IMR-90 (cell line): ENCODE results near the gene PODXL2. TPM values are rescaled to one million over a fixed set of nuclear protein-coding genes. Genes with fewer than 3 reads are reported as not detected.

Experiments used
- ATAC-seq: fragments of 200-7000 bp; cut with Tn5 transposase; 2 replicates; pipeline ENCODE4 v1.9.1; 2020; ENCODE audit warnings: low read depth, mild to moderate bottlenecking, moderate library complexity
- BruUV-seq: library from RNA; stranded (reverse); fragments of 400-500 nt; replicated peaks from 2 replicates; lab custom pipeline; 2021; lab: Mats Ljungman, UMichigan
- CTCF ChIA-PET: fragments of 300-600 bp; formaldehyde crosslinking; extraction: SDS; loops from one replicate; lab custom pipeline; 2021; ENCODE audit warnings: antibody characterized with exemption; lab: Yijun Ruan, JAX
- POLR2A ChIA-PET: fragments of 300-600 bp; sonication (Branson Sonifier 250); formaldehyde crosslinking; loops from one replicate; lab custom pipeline; 2022; ENCODE audit warnings: antibody characterized with exemption; ENCODE audit not compliant: unreplicated experiment; lab: Charles Lee
- DNase-seq: peaks from one replicate; pipeline ENCODE4 v3.0.0; 2013
- H2AFZ ChIP-seq: replicated peaks from 2 replicates; pipeline ENCODE3; 2013; ENCODE audit warnings: low read length, mild to moderate bottlenecking; ENCODE audit not compliant: poor library complexity
- H2AK5ac ChIP-seq: 2 replicates; pipeline ENCODE4 v1.6.1; 2013; ENCODE audit warnings: low read depth, low read length, inconsistent platforms
- H2AK9ac ChIP-seq: replicated peaks from 2 replicates; pipeline ENCODE3; 2013; ENCODE audit warnings: mild to moderate bottlenecking, low read depth, low read length, moderate library complexity; ENCODE audit not compliant: poor library complexity
- H2BK120ac ChIP-seq: 2 replicates; pipeline ENCODE4 v1.6.1; 2013; ENCODE audit warnings: low read depth, low read length, inconsistent platforms
- H2BK15ac ChIP-seq: 3 replicates; pipeline ENCODE4 v1.6.1; 2013; ENCODE audit warnings: low read depth, low read length, inconsistent platforms
- H2BK20ac ChIP-seq: 2 replicates; pipeline ENCODE4 v1.6.1; 2013; ENCODE audit warnings: low read depth, mild to moderate bottlenecking, inconsistent platforms, low read length, moderate library complexity
- H2BK5ac ChIP-seq: 2 replicates; pipeline ENCODE4 v1.6.1; 2013; ENCODE audit warnings: mild to moderate bottlenecking, low read depth, low read length, inconsistent platforms; ENCODE audit not compliant: poor library complexity, severe bottlenecking
- H3K14ac ChIP-seq: replicated peaks from 2 replicates; pipeline ENCODE4 v1.6.1; 2013; ENCODE audit warnings: low read depth, low read length, inconsistent platforms
- H3K18ac ChIP-seq: 2 replicates; pipeline ENCODE4 v1.6.1; 2013; ENCODE audit warnings: low read depth, low read length, control low read depth
- H3K23ac ChIP-seq: 2 replicates; pipeline ENCODE4 v1.6.1; 2013; ENCODE audit warnings: low read depth, low read length, inconsistent platforms
- H3K27ac ChIP-seq: 2 replicates; pipeline ENCODE4 v1.5.1; 2013; ENCODE audit warnings: mild to moderate bottlenecking, control low read depth, low read length; ENCODE audit not compliant: insufficient read depth
- H3K27me3 ChIP-seq: 2 replicates; pipeline ENCODE4 v1.6.1; 2013; ENCODE audit warnings: low read length; ENCODE audit not compliant: control insufficient read depth, insufficient read depth
- H3K36me3 ChIP-seq: 2 replicates; pipeline ENCODE4 v1.6.1; 2013; ENCODE audit warnings: low read length, mixed read lengths; ENCODE audit not compliant: control insufficient read depth, insufficient read depth
- H3K4ac ChIP-seq: 2 replicates; pipeline ENCODE4 v1.6.1; 2013; ENCODE audit warnings: low read depth, low read length, inconsistent platforms
- H3K4me1 ChIP-seq: 2 replicates; pipeline ENCODE4 v1.6.1; 2013; ENCODE audit warnings: low read length, mixed read lengths; ENCODE audit not compliant: control insufficient read depth, insufficient read depth
- H3K4me2 ChIP-seq: 2 replicates; pipeline ENCODE4 v1.6.1; 2013; ENCODE audit warnings: low read depth, mild to moderate bottlenecking, control low read depth, low read length, moderate library complexity
- H3K4me3 ChIP-seq: 2 replicates; pipeline ENCODE4 v1.5.1; 2013; ENCODE audit warnings: low read depth, mild to moderate bottlenecking, control low read depth, low read length, moderate library complexity; ENCODE audit not compliant: insufficient read depth
- H3K56ac ChIP-seq: 2 replicates; pipeline ENCODE4 v1.6.1; 2013; ENCODE audit warnings: low read length, inconsistent platforms; ENCODE audit not compliant: insufficient read depth; ENCODE audit errors: extremely low read depth
- H3K79me1 ChIP-seq, 2 experiments: 2 replicates each; pipeline ENCODE4 v1.6.1; 2013; ENCODE audit warnings: low read length in 2 of 2, inconsistent platforms in 1 of 2, low read depth in 1 of 2
- H3K9ac ChIP-seq: 2 replicates; pipeline ENCODE4 v1.6.1; 2013; ENCODE audit warnings: low read depth, low read length, control low read depth
- H3K9me1 ChIP-seq: 2 replicates; pipeline ENCODE4 v1.6.1; 2013; ENCODE audit warnings: low read length, inconsistent platforms; ENCODE audit not compliant: insufficient read depth
- H3K9me3 ChIP-seq: 2 replicates; pipeline ENCODE4 v1.6.1; 2013; ENCODE audit warnings: low read length; ENCODE audit not compliant: control insufficient read depth, insufficient read depth
- H4K20me1 ChIP-seq: 2 replicates; pipeline ENCODE4 v1.6.1; 2013; ENCODE audit warnings: low read length, inconsistent platforms; ENCODE audit not compliant: insufficient read depth
- H4K5ac ChIP-seq: 2 replicates; pipeline ENCODE4 v1.6.1; 2013; ENCODE audit warnings: mild to moderate bottlenecking, low read depth, low read length, control low read depth
- H4K8ac ChIP-seq, 2 experiments: 2 replicates each; pipeline ENCODE4 v1.6.1; 2013; ENCODE audit warnings: low read depth in 2 of 2, low read length in 2 of 2, control low read depth in 1 of 2, inconsistent platforms in 1 of 2
- H4K91ac ChIP-seq: 2 replicates; pipeline ENCODE4 v1.6.1; 2013; ENCODE audit warnings: low read depth, low read length, inconsistent platforms; ENCODE audit not compliant: insufficient read depth
- CEBPB ChIP-seq: IDR thresholded peaks from 2 replicates; pipeline ENCODE4 v1.6.1; 2012; ENCODE audit warnings: low read depth, low read length, improper control_type of control experiment
- CHD1 ChIP-seq: IDR thresholded peaks from 2 replicates; pipeline ENCODE4 v1.6.1; 2012; ENCODE audit warnings: low read depth, low read length, improper control_type of control experiment
- CTCF ChIP-seq: conservative IDR thresholded peaks from 2 replicates; pipeline ENCODE4 v1.5.1; 2012; ENCODE audit warnings: mild to moderate bottlenecking, low read depth, low read length, improper control_type of control experiment
- ELK1 ChIP-seq: fragments of 150-350 bp; IDR thresholded peaks from 2 replicates; pipeline ENCODE4 v1.6.1; 2016; ENCODE audit warnings: low read depth, mild to moderate bottlenecking, low read length, moderate library complexity, borderline replicate concordance
- MAFK ChIP-seq: IDR thresholded peaks from 2 replicates; pipeline ENCODE4 v1.6.1; 2012; ENCODE audit warnings: low read depth, low read length, improper control_type of control experiment
- MAZ ChIP-seq: IDR thresholded peaks from 2 replicates; pipeline ENCODE4 v1.6.1; 2012; ENCODE audit warnings: low read depth, mild to moderate bottlenecking, low read length, improper control_type of control experiment, moderate library complexity, borderline replicate concordance
- MXI1 ChIP-seq: IDR thresholded peaks from 2 replicates; pipeline ENCODE4 v1.6.1; 2012; ENCODE audit warnings: low read depth, mild to moderate bottlenecking, low read length, moderate library complexity, borderline replicate concordance
- NFE2L2 ChIP-seq: fragments of 150-350 bp; IDR thresholded peaks from 2 replicates; pipeline ENCODE4 v1.6.1; 2016; ENCODE audit warnings: low read depth, mild to moderate bottlenecking, low read length
- POLR2A ChIP-seq: IDR thresholded peaks from 2 replicates; pipeline ENCODE4 v1.6.1; 2012; ENCODE audit warnings: mild to moderate bottlenecking, low read depth, low read length
- RAD21 ChIP-seq: IDR thresholded peaks from 2 replicates; pipeline ENCODE4 v1.6.1; 2012; ENCODE audit warnings: low read length, improper control_type of control experiment
- RCOR1 ChIP-seq: IDR thresholded peaks from 2 replicates; pipeline ENCODE4 v1.6.1; 2012; ENCODE audit warnings: mild to moderate bottlenecking, low read length, improper control_type of control experiment; ENCODE audit not compliant: insufficient replicate concordance
- RFX5 ChIP-seq: IDR thresholded peaks from 2 replicates; pipeline ENCODE4 v1.8.0; 2012; ENCODE audit warnings: low read depth, mild to moderate bottlenecking, low read length, moderate library complexity
- SMC3 ChIP-seq: fragments of 150-350 bp; IDR thresholded peaks from 2 replicates; pipeline ENCODE4 v1.6.1; 2016; ENCODE audit warnings: low read depth, mild to moderate bottlenecking, antibody characterized with exemption, low read length, moderate library complexity
- USF2 ChIP-seq: fragments of 150-350 bp; IDR thresholded peaks from 2 replicates; pipeline ENCODE4 v1.6.1; 2017; ENCODE audit warnings: mild to moderate bottlenecking, antibody characterized with exemption, low read length, low read depth
- WGBS, 2 experiments: methylation state at CpG; one replicate each; pipeline versions ENCODE4 v1.1.5 to v1.1.7; 2013; ENCODE audit warnings: missing lambda C conversion rate in 2 of 2; ENCODE audit not compliant: insufficient read length in 1 of 2; ENCODE audit errors: extremely low coverage in 2 of 2; 5-methylcytosine and 5-hydroxymethylcytosine counted together
- dilution Hi-C: fragments of 300-500 bp; cut with HindIII; formaldehyde crosslinking; loops from one replicate; pipeline ENCODE4 v1.14.3; 2018; ENCODE audit warnings: low sequenced_read_pairs; ENCODE audit not compliant: unreplicated experiment
- in situ Hi-C: fragments of 300-500 bp; cut with MboI; formaldehyde crosslinking; loops from 3 replicates; pipeline ENCODE4 v1.14.3; 2019; ENCODE audit warnings: low sequenced_read_pairs, inconsistent platforms, mixed read lengths
- intact Hi-C: fragments of 100-400 bp; cut with micrococcal nuclease; formaldehyde crosslinking; loops from 2 replicates; pipeline ENCODE4 v1.10.0; 2022
- polyA plus RNA-seq, 3 experiments: library from polyadenylated mRNA; depleted of rRNA; stranded (reverse); fragments of >200 nt; gene quantifications; 2 replicates each; pipeline ENCODE4 v1.2.3, GENCODE V29; 2012; ENCODE audit warnings: low replicate concordance in 1 of 3
- total RNA-seq: library from RNA; depleted of rRNA; stranded (reverse); fragments of >200 nt; gene quantifications from 2 replicates; pipeline ENCODE4 v1.2.3, GENCODE V29; 2012

Gene PODXL2
- total and polyA plus RNA-seq, 2 of the 4 experiments (the other 2 are of a cell fraction), result 1.6 to 5.4 TPM

- Histone ChIP-seq H4K91ac (no peak overlapping the region), H3K36me3 (peaks cover 16% of the 10 kb centered on the region), H2BK15ac (no peak overlapping the region), H3K9me1 (peaks cover 3% of the 10 kb centered on the region; the same call in 1 of the 2 replicates), H4K20me1 (no peaks in the 10 kb centered on the region), H3K79me1 (peaks cover 7 to 53% of the 10 kb centered on the region in 2 experiments; a peak in 2 of 4 replicates), H3K23ac (no peak overlapping the region), H2AK9ac (no peak overlapping the region), H4K5ac (no peak overlapping the region), H4K8ac (no peak overlapping the region), H3K18ac (no peak overlapping the region), H2AFZ (no peak overlapping the region), H2BK20ac (no peak overlapping the region), H3K4me3 (no peak overlapping the region), H3K4ac (no peak overlapping the region), H2BK120ac (no peak overlapping the region), H3K14ac (no peak overlapping the region), H3K9me3 (no peaks in the 10 kb centered on the region), H2BK5ac (no peak overlapping the region), H2AK5ac (no peak overlapping the region), H3K27ac (no peak overlapping the region), H3K4me1 (peaks cover 6% of the 10 kb centered on the region; the same call in 1 of the 2 replicates), H3K27me3 (no peaks in the 10 kb centered on the region), H3K9ac (no peak overlapping the region), H3K56ac (no peak overlapping the region), H3K4me2 (no peak overlapping the region)
- no TSS peak for BruUV-seq
- ATAC-seq (no peak), DNase-seq (no peak)
- 98% methylated on average over 8 of the region's 17 CpGs; no CpG with 5 or more reads in 1 of the 2 experiments for WGBS, 2 experiments
- CTCF ChIA-PET, result no interaction called here
- dilution Hi-C loops (no loop called here), in situ Hi-C loops (no loop called here), intact Hi-C loops (no loop called here)
- POLR2A ChIA-PET, result no interaction called here
- TF ChIP-seq SMC3 (no peak), CHD1 (no peak), CEBPB (no peak), USF2 (no peak), RAD21 (no peak), POLR2A (no peak), MXI1 (no peak), CTCF (no peak), ELK1 (no peak), MAFK (no peak), MAZ (no peak), NFE2L2 (no peak), RCOR1 (no peak), RFX5 (no peak)
Observed at GRCh38 chr3:127720985-127721935, 92.3 kb downstream of the PODXL2 start.
